HG02759 (cell line): Measurements from ENCODE around the gene TMEM91.
"Not testable (repeated sequence)": the region's sequence is repeated elsewhere in the genome, so short reads cannot be mapped to it uniquely, and the experiment has no call there.

Experiments used
- ATAC-seq: cut with Tn5 transposase; IDR thresholded peaks from one replicate; pipeline ENCODE4 v1.9.1; 2021; ENCODE audit warnings: mild to moderate bottlenecking, moderate library complexity; ENCODE audit not compliant: unreplicated experiment

Gene TMEM91

DNA sequence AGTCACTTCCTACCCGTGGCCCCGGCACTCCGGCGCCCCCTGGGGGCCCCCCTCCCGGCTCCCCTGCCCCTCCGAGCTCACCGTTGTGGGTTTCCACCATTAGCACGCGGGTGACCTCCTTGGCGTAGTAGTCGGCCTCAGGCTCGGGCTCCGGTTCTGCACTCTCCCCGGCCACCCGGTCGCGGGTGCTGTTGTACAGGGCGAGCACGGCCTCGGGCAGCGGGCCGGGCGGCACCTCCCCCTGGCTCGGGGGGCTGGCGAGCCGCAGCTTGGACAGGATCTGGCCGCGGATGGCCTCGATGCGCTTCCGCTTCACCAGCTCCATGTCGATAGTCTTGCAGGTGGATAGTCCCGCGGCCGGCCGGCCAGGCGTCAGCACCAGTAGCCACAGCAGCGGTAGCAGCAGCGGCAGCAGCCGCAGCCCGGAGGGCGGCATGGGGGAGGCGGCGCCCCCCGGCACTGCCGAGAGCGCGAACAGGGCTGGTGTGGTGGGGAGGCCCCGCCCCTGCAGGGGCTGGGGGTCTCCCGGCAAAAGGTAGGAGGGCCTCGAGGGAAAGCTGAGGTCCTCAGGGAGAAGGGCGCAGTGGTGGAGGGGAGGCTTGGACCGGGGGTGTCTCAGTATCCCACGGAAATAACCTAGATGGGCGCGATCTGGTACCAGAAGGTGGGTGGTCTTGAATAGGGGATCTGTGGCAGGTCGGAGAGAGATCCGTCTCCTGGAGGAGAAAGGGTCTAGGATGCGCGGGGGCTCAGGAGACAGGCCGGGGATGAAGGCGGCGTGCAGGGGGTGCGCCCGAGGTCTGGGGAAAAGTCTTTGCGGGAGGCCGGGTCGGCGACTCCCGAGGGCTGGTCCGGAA is 23.5 kb upstream of the TMEM91 start:
- ATAC-seq: no peak

DNA sequence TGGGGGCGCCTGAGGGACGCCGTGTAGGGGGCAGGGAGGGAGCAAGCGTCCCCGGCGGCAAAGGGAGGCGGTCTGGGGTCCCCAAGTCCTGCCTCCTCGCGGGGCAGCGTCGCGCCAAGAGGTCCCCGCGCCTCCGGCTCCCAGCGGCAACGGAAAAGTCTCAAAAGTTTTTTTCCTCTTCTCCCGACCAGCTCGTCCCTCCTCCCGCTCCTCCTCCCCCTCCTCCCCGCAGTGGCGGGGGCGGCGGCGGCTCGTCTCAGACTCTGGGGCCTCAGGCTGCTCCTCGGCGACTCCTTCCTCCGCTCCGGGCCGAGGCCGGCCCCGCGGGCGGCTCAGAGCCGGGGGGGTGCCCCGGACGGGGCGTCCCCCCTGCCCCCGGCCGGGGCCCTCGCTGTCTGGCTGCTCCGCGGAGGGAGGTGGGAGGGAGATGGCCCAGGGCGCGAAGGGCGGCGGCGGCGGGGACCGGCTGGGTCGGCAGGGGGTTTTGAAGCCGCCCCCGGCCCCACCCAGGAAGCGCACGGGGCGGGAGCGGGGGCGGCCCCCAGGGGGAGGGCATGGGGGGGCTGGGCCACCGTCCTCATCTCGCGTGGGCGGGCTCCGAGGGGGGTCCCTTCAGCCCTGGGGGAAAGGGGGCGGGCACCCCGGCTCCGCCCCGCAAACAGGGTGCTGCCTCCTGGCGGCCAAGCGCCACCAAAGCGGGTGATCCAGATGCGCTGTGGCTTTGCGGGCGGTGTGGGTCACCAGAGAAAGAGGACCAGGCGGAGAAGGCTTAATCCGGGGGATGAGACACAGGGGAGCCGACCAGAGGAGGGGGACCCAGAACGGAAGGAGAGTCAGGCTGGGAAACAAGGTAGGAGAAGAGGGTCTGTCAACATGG is 22.6 kb upstream of the TMEM91 start, which contains the start of gene TGFB1:
TSS of gene TGFB1 (minus strand) at position 457 of the 877 bp plus-strand sequence. CDS start 878 bp downstream, outside the sequence.
- peak; percentile 54 for ATAC-seq

DNA sequence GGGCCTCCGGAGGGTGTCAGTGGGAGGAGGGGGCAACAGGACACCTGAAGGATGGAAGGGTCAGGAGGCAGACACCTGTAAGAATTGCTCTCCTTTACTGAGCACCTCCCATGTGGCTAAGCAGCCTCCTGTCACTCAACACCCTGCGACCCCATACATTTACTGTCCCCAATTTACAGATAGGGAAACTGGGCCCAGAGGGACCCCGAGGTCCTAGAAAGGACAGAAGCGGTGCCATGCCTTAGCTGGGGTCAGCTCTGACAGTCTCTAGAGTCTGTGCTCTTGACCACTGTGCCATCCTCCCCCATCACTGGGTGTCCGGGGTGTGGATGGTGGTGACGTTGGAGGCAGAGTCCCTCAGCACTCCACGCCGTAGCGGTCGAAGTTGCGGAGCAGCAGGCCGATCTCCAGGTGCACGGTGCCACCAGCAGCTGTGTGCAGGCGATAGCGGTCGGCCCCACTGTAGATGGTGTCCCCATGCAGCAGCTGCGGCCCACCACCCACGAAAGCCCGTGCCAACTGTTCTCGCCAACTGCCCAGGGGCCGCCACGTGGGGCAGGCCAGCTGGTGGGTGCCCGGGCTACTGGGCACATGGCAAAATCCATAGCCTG is 21.9 kb upstream of the TMEM91 start:
- ATAC-seq: no peak

DNA sequence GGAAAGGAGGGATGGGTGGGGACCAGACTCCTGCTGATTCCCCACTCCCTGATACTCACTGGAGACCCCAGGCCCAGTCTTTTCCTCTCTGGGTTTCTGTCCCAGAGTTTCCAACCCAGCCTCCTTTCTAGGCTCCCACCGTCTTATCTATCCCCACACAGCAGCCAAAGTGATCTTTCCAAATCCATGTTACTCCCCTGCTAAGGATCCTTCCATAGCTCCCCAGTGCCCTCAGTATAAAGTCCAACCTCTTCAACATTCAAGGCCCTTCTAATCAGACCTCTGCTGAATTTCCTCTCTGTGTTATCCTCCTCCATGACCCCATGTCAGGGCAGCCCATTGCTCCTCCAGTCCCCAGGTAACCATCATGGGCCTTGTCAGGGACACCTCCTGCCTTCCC is 21.3 kb upstream of the TMEM91 start:
- ATAC-seq: no peak

DNA sequence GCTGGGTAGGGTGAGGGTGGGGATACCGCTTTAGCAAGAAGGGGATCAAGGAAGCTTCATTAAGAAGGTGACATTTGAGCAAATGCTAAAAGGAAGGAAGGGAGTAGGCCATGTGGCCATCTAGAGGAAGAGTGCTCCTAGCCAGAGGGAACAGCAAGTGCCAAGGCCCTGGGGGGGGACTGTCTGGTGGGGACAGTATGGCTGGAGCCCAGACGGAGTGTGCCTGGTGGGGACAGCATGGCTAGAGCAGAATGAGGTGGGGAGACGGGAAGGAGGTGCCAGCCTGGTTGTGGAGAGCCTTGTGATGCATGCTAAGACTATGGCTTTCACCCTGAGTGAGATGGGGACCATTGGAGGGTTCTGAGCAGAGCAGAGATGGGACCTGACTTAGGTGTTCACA is 20.5 kb upstream of the TMEM91 start:
- no peak for ATAC-seq

DNA sequence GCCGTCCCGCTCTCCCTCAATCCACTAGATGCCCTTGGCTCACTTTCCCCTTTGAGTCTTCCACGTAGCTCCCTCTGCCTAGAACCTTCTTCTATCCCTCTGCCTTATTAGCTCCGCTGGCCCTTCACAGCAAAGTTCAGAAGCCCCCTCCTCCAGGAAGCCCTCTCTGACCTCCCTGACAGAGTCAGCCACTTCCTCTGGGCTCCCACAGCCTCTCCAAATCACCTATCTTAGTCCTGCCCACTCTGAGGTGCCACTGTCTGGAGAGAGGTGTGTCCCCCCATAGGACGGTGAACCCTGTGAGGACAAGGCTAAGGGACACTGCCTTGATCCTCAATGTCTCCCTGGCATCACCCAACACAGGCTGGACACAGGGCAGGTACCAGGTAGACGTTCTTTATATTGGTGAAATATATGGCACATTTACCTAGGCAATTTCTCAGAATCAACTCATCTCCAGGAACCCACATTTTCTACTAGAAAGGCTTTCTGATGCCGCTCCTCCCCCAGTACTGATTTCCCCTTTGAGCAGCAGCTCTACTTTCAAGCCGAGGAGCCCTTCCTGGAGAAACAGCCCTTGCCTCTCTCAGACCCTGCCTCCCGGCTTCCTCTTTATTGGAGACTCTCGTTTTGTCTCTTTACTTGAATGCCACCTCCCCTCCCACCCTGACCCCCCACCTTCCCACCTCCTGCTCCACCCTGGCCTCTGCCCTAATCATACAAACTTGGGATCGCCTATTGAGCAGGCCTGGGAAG is 19.2 kb upstream of the TMEM91 start:
- ATAC-seq: no peak

DNA sequence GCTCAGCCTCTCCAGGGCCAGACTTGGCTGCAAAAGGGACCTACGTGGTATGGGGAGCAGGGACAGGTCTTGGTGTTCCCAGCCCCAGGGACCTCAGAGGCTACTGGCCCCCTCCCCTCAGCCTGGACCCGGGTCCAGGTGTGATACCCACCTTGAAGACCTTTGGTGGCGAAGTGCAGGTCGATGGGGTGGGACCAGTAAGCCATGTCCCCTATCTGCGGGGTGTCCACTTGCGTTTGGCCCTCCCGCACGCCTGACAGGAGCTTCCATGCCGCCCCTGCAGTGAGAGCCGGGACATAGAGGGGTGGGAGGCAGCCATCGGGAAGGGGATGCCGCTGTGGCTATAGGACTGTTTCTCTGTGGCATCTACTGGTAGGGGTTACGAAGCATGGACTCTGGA is 18.6 kb upstream of the TMEM91 start:
- ATAC-seq: no peak

DNA sequence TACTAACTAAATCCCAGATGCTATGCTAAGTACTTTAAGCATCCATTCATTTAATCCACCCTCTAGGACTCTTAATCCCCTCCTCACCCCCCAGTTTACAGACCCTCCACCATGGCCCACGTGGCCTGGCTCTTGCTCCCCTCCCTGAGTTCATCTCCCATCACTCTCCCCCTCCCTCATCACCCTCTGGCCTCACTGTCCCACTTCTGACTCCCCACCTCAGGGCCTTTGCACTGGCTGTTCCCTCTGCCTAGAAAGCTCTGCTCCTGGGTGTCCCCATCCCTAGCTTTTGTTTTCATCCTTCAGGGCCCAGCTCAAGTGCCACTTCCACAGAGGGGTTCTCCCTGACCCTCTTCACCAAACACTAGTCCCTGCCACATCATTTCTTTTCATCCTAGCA is 16.6 kb upstream of the TMEM91 start:
- ATAC-seq: no peak

DNA sequence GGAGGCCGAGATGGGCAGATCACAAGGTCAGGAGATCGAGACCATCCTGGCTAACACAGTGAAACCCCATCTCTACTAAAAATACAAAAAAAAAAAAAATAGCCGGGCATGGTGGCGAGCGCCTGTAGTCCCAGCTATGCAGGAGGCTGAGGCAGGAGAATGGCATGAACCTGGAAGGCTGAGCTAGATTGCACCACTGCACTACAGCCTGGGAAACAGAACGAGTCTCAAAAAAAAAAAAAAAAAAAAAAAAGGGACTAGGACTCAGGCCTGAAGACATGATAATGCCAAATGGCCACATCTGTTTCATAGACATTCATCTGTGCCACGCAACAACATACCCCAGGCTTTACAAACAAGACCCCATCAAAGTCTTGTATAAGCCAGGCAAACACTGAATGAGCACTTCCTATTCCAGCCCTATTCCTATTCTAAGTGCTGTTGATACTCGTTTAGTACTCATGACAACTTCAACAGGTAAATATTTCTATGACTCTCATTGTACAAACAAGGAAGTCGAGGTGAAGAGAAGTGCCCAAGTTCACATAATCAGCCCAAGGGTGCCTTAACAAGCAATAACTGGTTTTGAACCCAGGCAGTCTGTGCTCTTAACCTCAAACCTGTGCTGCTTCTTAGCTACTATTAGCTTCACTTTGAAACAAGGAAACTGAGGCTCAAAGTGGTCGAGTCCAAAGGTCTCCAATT is 14.0 kb upstream of the TMEM91 start:
- no peak for ATAC-seq

DNA sequence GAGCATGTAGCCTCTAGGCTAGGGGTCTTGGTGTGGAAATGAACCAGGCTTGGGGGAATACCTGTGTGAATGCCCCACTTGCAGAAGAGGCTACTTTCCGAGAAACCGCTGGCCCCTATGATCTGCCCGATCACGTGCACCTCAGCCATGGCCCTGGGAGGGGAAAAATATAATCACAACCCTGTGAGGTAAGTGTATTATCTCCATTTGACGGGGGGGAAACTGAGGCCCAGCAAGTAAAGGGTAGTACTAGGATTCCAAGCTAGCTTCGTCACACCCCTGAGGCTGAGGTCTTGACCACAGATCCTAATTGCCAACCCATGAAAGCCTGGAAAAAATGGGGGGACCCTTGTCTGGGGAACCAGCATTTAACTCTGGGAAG is 13.0 kb upstream of the TMEM91 start:
- no peak for ATAC-seq

DNA sequence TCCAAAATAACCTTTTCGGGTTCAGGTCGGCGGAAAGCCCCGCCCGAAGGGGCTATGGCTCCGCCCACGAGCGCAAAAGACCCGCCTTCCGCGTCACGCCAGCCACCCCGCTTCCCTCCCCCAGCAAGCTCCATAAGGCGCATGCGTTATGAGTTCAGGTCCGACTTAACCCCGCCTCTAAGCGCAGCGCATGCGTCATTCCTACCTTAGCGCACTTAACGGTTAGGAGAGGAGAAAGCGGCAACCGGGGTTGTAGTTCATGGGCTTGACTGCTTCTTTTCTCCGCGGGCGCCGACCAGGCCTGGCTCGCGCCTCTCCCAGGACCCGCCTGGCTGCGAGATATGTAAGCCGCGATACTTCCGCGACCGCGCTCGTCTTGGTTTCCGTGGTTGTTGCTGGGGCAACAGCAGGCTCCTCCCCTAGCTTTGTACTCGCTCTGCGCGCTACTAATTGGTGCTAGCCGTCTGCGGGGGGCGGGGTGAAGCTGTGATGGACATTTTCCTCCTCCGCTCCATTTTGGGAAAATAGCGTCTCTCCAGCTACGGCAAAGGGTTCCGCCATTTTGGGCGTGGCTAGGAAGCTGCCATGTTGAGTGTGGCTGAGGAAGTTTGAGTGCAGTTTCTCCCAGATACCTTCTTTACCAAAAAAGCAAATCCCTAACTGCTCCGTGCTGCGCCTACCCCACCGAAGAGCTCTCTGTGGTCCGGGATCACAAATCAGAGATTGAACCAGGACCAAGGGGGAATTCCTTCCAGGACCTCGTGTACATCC is 12.4 kb upstream of the TMEM91 start, which contains the start of gene B9D2:
TSS of gene B9D2 (minus strand) at position 397 of the 771 bp plus-strand sequence. CDS start 630 bp downstream, outside the sequence.
- ATAC-seq: peak; percentile 84

DNA sequence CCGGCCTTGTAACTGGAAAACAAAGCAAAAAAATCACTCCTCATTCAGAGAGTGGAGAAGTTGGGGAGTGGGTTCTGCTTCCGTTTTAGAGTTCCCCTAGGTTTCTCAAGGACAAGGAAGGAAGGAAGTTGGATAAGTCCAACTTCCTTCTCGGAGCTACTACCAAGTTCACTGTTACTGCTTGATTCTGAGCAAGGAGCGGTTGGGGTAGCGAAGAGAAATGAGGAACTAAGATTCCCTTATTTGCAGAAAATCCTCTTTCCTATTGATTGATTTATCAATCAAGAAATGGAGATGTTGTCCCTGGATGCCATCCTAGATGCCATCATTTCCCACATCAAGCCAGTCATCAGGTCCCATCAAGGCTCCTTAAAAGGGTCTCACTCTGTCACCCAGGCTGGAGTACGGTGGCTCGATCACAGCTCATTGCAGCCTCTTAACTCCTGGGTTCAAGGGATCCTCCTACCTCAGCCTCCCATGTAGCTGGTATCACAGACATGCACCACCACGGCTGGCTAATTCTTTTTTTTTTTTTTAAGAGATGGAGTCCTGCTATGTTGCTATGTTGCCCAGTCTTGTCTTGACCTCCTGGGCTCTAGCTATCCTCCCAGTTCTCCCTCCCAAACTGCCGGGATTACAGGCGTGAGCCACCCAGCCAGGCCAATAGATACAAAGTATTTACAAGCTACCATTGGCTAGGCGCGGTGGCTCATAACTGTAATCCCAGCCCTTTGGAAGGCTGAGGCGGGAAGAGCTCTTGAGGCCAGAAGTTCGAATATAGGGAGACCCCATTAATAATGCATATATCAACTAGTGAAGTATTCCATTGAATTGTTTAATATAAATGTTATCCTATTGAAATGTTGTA is 11.6 kb upstream of the TMEM91 start:
- ATAC-seq: no peak

DNA sequence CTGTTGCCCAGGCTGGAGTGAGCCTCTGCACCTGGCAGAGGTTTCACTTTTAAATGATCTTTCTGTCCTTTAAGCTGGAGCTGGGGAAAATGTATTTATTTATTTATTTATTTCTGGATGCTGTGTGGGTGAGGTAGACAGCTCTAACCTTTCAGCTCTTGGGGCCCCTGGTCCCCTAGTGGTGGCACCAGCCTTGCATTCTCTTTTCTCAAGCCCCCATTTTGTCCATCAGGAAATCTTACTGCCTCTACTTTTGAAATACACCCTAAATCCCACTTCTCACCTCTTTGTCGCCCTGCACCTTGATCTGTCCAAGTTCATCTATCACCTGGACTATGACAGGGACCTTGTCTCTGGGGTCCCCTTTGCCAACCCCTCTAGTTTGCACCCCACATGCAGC is 10.2 kb upstream of the TMEM91 start:
- ATAC-seq: no peak

DNA sequence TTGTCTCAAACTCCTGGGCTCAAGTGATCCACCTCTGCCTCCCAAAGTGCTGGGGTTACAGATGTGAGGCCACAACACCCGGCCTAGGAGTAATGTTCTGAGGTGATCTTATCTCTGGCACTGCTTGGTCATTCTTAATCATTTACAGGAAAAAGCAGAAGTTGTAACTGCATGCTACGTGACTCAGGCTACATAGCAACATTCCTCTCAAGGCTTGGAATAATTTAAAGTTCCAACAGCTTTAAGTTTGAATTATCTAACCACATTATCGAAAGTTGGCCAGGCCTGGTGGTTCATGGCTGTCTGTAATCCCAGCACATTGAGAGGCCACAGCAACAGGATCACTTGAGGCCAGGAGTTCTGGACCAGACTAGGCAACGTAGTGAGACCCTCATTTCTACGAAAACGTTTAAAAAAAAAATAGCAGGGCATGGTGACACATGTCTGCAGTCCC is 8.5 kb upstream of the TMEM91 start:
- peak; percentile 39 for ATAC-seq

DNA sequence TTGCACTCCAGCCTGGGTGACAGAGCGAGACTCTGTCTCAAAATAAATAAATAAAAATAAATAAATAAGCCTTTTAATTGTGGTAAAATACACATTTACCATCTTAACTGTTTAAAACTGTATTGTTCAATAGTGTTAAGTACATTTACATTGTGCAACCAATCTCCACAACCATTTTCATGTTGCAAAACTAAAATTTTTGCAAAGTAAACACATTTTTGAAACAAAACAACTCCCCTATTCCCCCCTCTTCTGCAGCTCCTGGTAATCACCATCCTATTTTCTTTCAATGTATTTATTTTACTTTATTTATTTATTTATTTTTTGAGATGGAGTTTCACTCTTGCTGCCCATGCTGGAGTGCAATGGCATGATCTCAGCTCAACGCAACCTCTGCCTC is 6.6 kb upstream of the TMEM91 start:
- no peak for ATAC-seq

DNA sequence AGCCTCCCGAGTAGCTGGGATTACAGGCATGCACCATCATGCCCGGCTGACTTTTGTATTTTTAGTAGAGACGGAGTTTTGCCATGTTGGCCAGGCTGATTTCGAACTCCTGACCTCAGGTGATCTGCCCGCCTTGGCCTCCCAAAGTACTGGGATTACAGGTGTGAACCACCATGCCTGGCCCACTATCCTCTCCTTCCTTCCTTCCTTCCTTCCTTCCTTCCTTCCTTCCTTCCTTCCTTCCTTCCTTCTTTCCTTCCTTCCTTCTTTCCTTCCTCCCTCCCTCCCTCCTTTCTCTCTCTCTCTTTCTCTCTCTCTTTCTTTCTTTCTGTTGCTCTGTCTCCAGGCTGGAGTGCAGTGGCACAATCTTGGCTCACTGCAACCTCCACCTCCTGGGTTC is 5.2 kb upstream of the TMEM91 start:
- not testable (repeated sequence) for ATAC-seq

DNA sequence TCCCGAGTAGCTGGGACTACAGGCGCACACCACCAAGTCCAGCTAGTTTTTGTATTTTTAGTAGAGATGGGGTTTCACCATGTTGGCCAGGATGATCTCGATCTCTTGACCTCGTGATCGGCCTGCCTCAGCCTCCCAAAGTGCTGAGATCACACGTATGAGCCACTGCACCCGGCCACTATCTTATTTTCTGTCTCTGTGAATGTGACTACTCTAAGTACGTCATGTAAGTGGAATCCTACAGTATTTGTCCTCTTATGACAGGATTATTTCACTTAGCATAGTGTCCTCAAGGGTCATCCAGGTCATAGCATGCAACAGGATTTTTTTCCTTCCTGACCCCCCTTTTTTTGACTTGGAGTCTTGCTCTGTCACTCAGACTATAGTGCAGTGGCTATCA is 4.8 kb upstream of the TMEM91 start:
- no peak for ATAC-seq

DNA sequence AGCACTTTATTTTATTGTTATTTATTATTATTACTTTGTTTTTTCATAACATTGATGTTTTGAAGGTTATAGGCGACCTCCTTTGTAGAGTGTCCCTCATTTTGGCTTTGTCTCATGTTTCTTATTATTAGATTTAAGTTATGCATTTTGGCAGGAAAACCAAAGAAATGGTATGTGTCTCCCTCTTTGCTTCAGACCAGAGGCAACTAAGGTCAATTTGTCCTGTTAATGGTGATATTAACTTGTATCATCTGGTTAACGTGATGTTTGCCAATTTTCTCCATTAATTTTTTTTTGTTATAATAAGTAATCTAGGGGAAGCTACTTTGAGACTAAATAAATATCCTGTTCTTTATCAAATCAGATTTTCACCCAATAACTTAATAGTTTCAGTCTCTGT is 3.8 kb upstream of the TMEM91 start:
- no peak for ATAC-seq
